OCI-LY7 (cell line): ENCODE results near the gene SHC1. TPM values are rescaled to one million over a fixed set of nuclear protein-coding genes. Genes with fewer than 3 reads are reported as not detected.
A peak's percentile ranks its signal among the peaks of the same experiment; 100 is the strongest.

Experiments
- BruUV-seq: library from RNA; stranded (reverse); fragments of 400-500 nt; replicated peaks from 2 replicates; lab custom pipeline; 2021; lab: Mats Ljungman, UMichigan
- CTCF ChIA-PET: fragments of 300-600 bp; sonication (Branson Sonifier 250); formaldehyde crosslinking; loops from one replicate; lab custom pipeline; 2022; ENCODE audit warnings: antibody characterized with exemption; ENCODE audit not compliant: unreplicated experiment; lab: Charles Lee
- POLR2A ChIA-PET: fragments of 300-600 bp; sonication (Branson Sonifier 250); formaldehyde crosslinking; loops from one replicate; lab custom pipeline; 2022; ENCODE audit warnings: antibody characterized with exemption; lab: Charles Lee
- DNase-seq: peaks from one replicate; pipeline ENCODE4 v3.0.0-alpha.2; 2015; ENCODE audit warnings: low spot score
- H2AFZ ChIP-seq: fragments of 200-600 bp; sonication (generic), shearing (Covaris generic); 2 replicates; pipeline ENCODE4 v1.6.1; 2014; ENCODE audit warnings: mild to moderate bottlenecking, antibody characterized with exemption, low read length, moderate library complexity
- H3K27ac ChIP-seq: fragments of 200-600 bp; sonication (generic); 2 replicates; pipeline ENCODE4 v1.5.1; 2014; ENCODE audit warnings: mixed run types, low read depth, mild to moderate bottlenecking, moderate library complexity, low read length, inconsistent platforms; ENCODE audit not compliant: poor library complexity, severe bottlenecking
- H3K36me3 ChIP-seq: fragments of 200-600 bp; sonication (generic); 2 replicates; pipeline ENCODE4 v1.6.1; 2014; ENCODE audit warnings: mild to moderate bottlenecking, antibody characterized with exemption, low read length, moderate library complexity, mixed read lengths; ENCODE audit not compliant: insufficient read depth
- H3K4me1 ChIP-seq: fragments of 200-600 bp; sonication (generic); 2 replicates; pipeline ENCODE4 v1.5.1; 2014; ENCODE audit warnings: mild to moderate bottlenecking, low read length; ENCODE audit not compliant: insufficient read depth, poor library complexity, severe bottlenecking
- H3K4me2 ChIP-seq: fragments of 200-600 bp; sonication (generic); 2 replicates; pipeline ENCODE4 v1.6.1; 2014; ENCODE audit warnings: mild to moderate bottlenecking, low read length
- H3K4me3 ChIP-seq: fragments of 200-600 bp; sonication (generic); 2 replicates; pipeline ENCODE4 v1.5.1; 2014; ENCODE audit warnings: mild to moderate bottlenecking, low read depth, low read length; ENCODE audit not compliant: poor library complexity, severe bottlenecking
- H3K79me2 ChIP-seq: fragments of 200-600 bp; sonication (generic); 2 replicates; pipeline ENCODE4 v1.6.1; 2016; ENCODE audit warnings: low read depth, mild to moderate bottlenecking, low read length, moderate library complexity, mixed read lengths; ENCODE audit not compliant: insufficient read depth
- H3K9me2 ChIP-seq: fragments of 200-600 bp; sonication (generic); 2 replicates; pipeline ENCODE4 v1.6.1; 2016; ENCODE audit warnings: mild to moderate bottlenecking, low read length, mixed read lengths; ENCODE audit not compliant: insufficient read depth
- H3K9me3 ChIP-seq: fragments of 200-600 bp; sonication (generic); 2 replicates; pipeline ENCODE4 v1.6.1; 2014; ENCODE audit warnings: mild to moderate bottlenecking, mixed run types, low read length, mixed read lengths
- H4K20me1 ChIP-seq: fragments of 200-600 bp; sonication (generic); 2 replicates; pipeline ENCODE4 v1.6.1; 2014; ENCODE audit warnings: mild to moderate bottlenecking, antibody characterized with exemption, low read length, moderate library complexity, mixed read lengths; ENCODE audit not compliant: insufficient read depth
- CTCF ChIP-seq: fragments of 200-600 bp; sonication (generic); conservative IDR thresholded peaks from 2 replicates; pipeline ENCODE4 v1.5.1; 2014; ENCODE audit warnings: mild to moderate bottlenecking, antibody characterized with exemption, low read length, moderate library complexity, mixed read lengths
- EZH2phosphoT487 ChIP-seq: fragments of 200-600 bp; sonication (generic); IDR thresholded peaks from 2 replicates; pipeline ENCODE4 v1.6.1; 2018; ENCODE audit warnings: low read depth, borderline replicate concordance, mild to moderate bottlenecking, mixed run types, antibody characterized with exemption, low read length, moderate library complexity, mixed read lengths
- intact Hi-C: fragments of 100-400 bp; cut with micrococcal nuclease; formaldehyde crosslinking; loops from one replicate; pipeline ENCODE4 v1.10.0; 2022; ENCODE audit not compliant: unreplicated experiment
- total RNA-seq, 2 experiments: library from RNA; depleted of rRNA in 1 of 2; stranded (reverse); fragments of >200 nt in 1 of 2; shearing (Covaris generic) in 1 of 2; gene quantifications; 2 replicates each; pipeline ENCODE4 v1.2.3, GENCODE V29; 2014 to 2022

SHC1 gene
- total RNA-seq, 2 experiments from 2014 or later: 37.6 to 77.4 TPM

- Histone ChIP-seq H4K20me1 (no peaks in the 10 kb centered on the region), H3K79me2 (peaks cover 37% of the 10 kb centered on the region), H3K9me3 (no peaks in the 10 kb centered on the region), H3K27ac (peak overlapping the region; percentile 87), H3K36me3 (peaks cover 39% of the 10 kb centered on the region), H2AFZ (no peak overlapping the region), H3K4me1 (peaks cover 73% of the 10 kb centered on the region), H3K4me3 (peak overlapping the region; percentile 72), H3K4me2 (peak overlapping the region; percentile 85), H3K9me2 (no peaks in the 10 kb centered on the region)
- DNase-seq: peak; percentile 93
- TSS peak; percentile 11 for BruUV-seq
- intact Hi-C loops: no loop called here
- TF ChIP-seq CTCF (no peak), EZH2phosphoT487 (no peak)
- ChIA-PET POLR2A (interaction anchor here (0.6 to 1.3 kb wide), 10 partner anchors 17 to 190 kb away, joined by 3 to 8 read pairs (median 4); partner anchors contain the start of genes FLAD1 and PMVK), CTCF (interaction anchor here (0.7 to 3.4 kb wide), 5 partner anchors 11 to 68 kb away, joined by 3 to 13 read pairs (median 4); partner anchors contain the start of gene FLAD1)
Measured at GRCh38 chr1:154955039-154955717, 15.4 kb downstream of the SHC1 start.

- H2AFZ ChIP-seq: no peak overlapping the region
- H3K4me3 ChIP-seq: peak overlapping the region; percentile 72
- H3K9me3 ChIP-seq: no peaks in the 10 kb centered on the region
- BruUV-seq: no TSS peak
- ChIA-PET POLR2A (interaction anchor here (1.1 kb wide), 1 partner anchor 18 kb away, joined by 3 read pairs; the partner anchor contains the start of gene PMVK), CTCF (interaction anchor here (1.0 to 3.4 kb wide), 3 partner anchors 10 to 61 kb away, joined by 3 to 13 read pairs (median 11); no protein-coding TSS in a partner anchor)
- H3K36me3 ChIP-seq: peaks cover 36% of the 10 kb centered on the region
- peaks cover 32% of the 10 kb centered on the region; the same call in 1 of the 2 replicates for H3K79me2 ChIP-seq
- peak overlapping the region; percentile 85 for H3K4me2 ChIP-seq
- no peaks in the 10 kb centered on the region for H4K20me1 ChIP-seq
- no peaks in the 10 kb centered on the region for H3K9me2 ChIP-seq
- peak overlapping the region; percentile 87 for H3K27ac ChIP-seq
- intact Hi-C loops: no loop called here
- no peak for DNase-seq
- peaks cover 73% of the 10 kb centered on the region for H3K4me1 ChIP-seq
- TF ChIP-seq CTCF: no peak
- TF ChIP-seq EZH2phosphoT487: no peak
Measured at GRCh38 chr1:154954541-154954940, 16.0 kb downstream of the SHC1 start.
